GM12865 (cell line): Measurements from ENCODE around the gene TM4SF18.
"Not testable (repeated sequence)": the region's sequence is repeated elsewhere in the genome, so short reads cannot be mapped to it uniquely, and the experiment has no call there.

Source experiments
- DNase-seq: peaks from one replicate; pipeline ENCODE4 v3.0.0; 2010; ENCODE audit warnings: low read depth
- H3K4me3 ChIP-seq: 2 replicates; pipeline ENCODE4 v1.5.1; 2011; ENCODE audit warnings: mild to moderate bottlenecking, low read depth, low read length, control low read depth
- CTCF ChIP-seq: IDR thresholded peaks from 2 replicates; pipeline ENCODE4 v1.5.1; 2011; ENCODE audit warnings: low read length, control low read depth, low read depth, inconsistent platforms; ENCODE audit not compliant: insufficient read depth; ENCODE audit errors: missing control alignments

Gene TM4SF18

GRCh38 chr3:149339931-149340309 is 6.5 kb upstream of the TM4SF18 start:
- no peak for TF ChIP-seq CTCF
- no peak overlapping the region for H3K4me3 ChIP-seq
- no peak for DNase-seq

- H3K4me3 ChIP-seq, DNase-seq: not testable (repeated sequence)
Measured at GRCh38 chr3:149337486-149337885, 4.0 kb upstream of the TM4SF18 start.

GRCh38 chr3:149336925-149337324 is 3.5 kb upstream of the TM4SF18 start:
- TF ChIP-seq CTCF: no peak
- no peak overlapping the region for H3K4me3 ChIP-seq
- no peak for DNase-seq

- H3K4me3 ChIP-seq: no peak overlapping the region
- no peak for DNase-seq
- no peak for TF ChIP-seq CTCF
Measured at GRCh38 chr3:149332771-149333170, 665 bp downstream of the TM4SF18 start.

GRCh38 chr3:149332227-149332765 is 1.1 kb downstream of the TM4SF18 start:
- TF ChIP-seq CTCF: no peak
- H3K4me3 ChIP-seq: no peak overlapping the region
- DNase-seq: no peak

GRCh38 chr3:149331396-149331795 is 2.0 kb downstream of the TM4SF18 start:
- TF ChIP-seq CTCF: no peak
- DNase-seq: no peak
- no peak overlapping the region for H3K4me3 ChIP-seq

GRCh38 chr3:149330609-149331331 is 2.7 kb downstream of the TM4SF18 start:
- DNase-seq: no peak
- no peak overlapping the region for H3K4me3 ChIP-seq
- no peak for TF ChIP-seq CTCF
